Adrenal gland (tissue), 12 donors: Measurements from ENCODE around the gene AQP5. TPM values are rescaled to one million over a fixed set of nuclear protein-coding genes. Genes with fewer than 3 reads are reported as not detected.

Experiments
- DNase-seq, 7 donors: peaks; one replicate each; pipeline ENCODE4 v3.0.0-alpha.2; 2019 to 2020
- H3K27ac ChIP-seq, 5 donors: fragments of 200-600 bp; sonication (generic) in 4 of 5; 1 replicate in 3 of 5; 2 replicates in 2 of 5; pipeline versions ENCODE4 v1.5.1 to v1.8.0; 2016 to 2020; ENCODE audit warnings: mild to moderate bottlenecking in 1 of 5
- H3K27me3 ChIP-seq: fragments of 200-600 bp; 2 replicates; pipeline ENCODE4 v1.8.0; 2021
- H3K36me3 ChIP-seq, 2 donors: fragments of 200-600 bp; replicated peaks in 1 of 2; 1 replicate in 1 of 2; 2 replicates in 1 of 2; pipeline versions ENCODE4 v1.5.1 to v1.8.0; 2018 to 2022
- H3K4me1 ChIP-seq, 2 donors: fragments of 200-600 bp; replicated peaks in 1 of 2; 1 replicate in 1 of 2; 2 replicates in 1 of 2; pipeline versions ENCODE4 v1.5.1 to v1.8.0; 2018 to 2021
- H3K4me3 ChIP-seq, 4 donors: fragments of 200-600 bp; sonication (generic) in 3 of 4; one replicate each; pipeline ENCODE4 v1.5.1; 2016 to 2018
- H3K9me3 ChIP-seq, 3 donors: fragments of 200-600 bp; sonication (generic) in 1 of 3; replicated peaks in 1 of 3; 1 replicate in 2 of 3; 2 replicates in 1 of 3; pipeline versions ENCODE4 v1.5.1 to v1.8.0; 2016 to 2021
- CTCF ChIP-seq, 6 experiments: fragments of 450-650 bp in 4 of 6; fragments of 200-600 bp in 2 of 6; sonication (generic) in 1 of 6; IDR thresholded peaks; 1 replicate in 5 of 6; 2 replicates in 1 of 6; pipeline versions ENCODE4 v1.5.1 to v1.8.0; 2016 to 2021; ENCODE audit warnings: antibody characterized with exemption in 6 of 6, mild to moderate bottlenecking in 2 of 6, moderate library complexity in 1 of 6
- POLR2A ChIP-seq, 2 donors: fragments of 450-650 bp; IDR thresholded peaks; one replicate each; pipeline ENCODE4 v1.6.1; 2017; ENCODE audit warnings: antibody characterized with exemption in 2 of 2, mild to moderate bottlenecking in 2 of 2, moderate library complexity in 1 of 2
- WGBS, 4 donors: extraction: QIAGEN DNeasy Blood & Tissue Kit in 2 of 4; methylation state at CpG; one replicate each; pipeline versions ENCODE4 v1.1.5 to v1.1.7; 2013 to 2017; 5-methylcytosine and 5-hydroxymethylcytosine counted together
- intact Hi-C, 2 donors: fragments of 100-400 bp; cut with DNase I; formaldehyde crosslinking; loops; one replicate each; pipeline versions ENCODE4 v1.14.1 to v1.15.0; 2022 to 2023
- polyA plus RNA-seq, 3 donors: library from polyadenylated mRNA; stranded (reverse); fragments of 200-250 nt in 2 of 3; fragments of 350-450 nt in 1 of 3; fragmentation: Illumina TruSeq in 1 of 3; extraction: RNeasy Lipid Tissue Mini Kit (QIAGEN cat#74804) in 1 of 3; gene quantifications; one replicate each; pipeline ENCODE4 v1.2.3, GENCODE V29; 2013 to 2014
- total RNA-seq, 9 donors: library from RNA; depleted of rRNA in 4 of 9; stranded (reverse); fragments of >200 nt in 4 of 9; fragments of 120-200 nt in 1 of 9; fragmentation: NEBNext Ultra II Directional in 1 of 9; extraction: Animal tissue kit (Norgen Biotek cat#: 25700) in 1 of 9; gene quantifications; one replicate each; pipeline versions ENCODE4 v1.1.0 to v1.2.4, GENCODE V29; 2013 to 2023
- donor health status: healthy with polysubstance abuse.
- donor health status: Bipolar disorder and iron deficiency.
- donor health status: DM: yes; HTN: yes; CAD: no.
- donor health status: DM: no; HTN: no; CAD: no.
- donor health status: DM: no; HTN: no; CAD: no.
- donor health status: DM: yes; HTN: yes; CAD: no.

AQP5 gene
- total and polyA plus RNA-seq, 12 donors: 0.22 to 2.6 (median 0.84) TPM; not detected in 1

GRCh38 chr12:50014342-50014741 is 52.7 kb downstream of the AQP5 start:
- DNase-seq: no peak
- no peak for TF ChIP-seq CTCF (IDR thresholded peaks at IDR 0.05)
- TF ChIP-seq POLR2A (IDR thresholded peaks at IDR 0.05): no peak
- Histone ChIP-seq H3K4me3 (no peak overlapping the region), H3K9me3 (no peaks in the 10 kb centered on the region), H3K36me3 (no peaks in the 10 kb centered on the region), H3K27ac (no peak overlapping the region), H3K4me1 (peaks cover 0 to 14% of the 10 kb centered on the region in 2 donors), H3K27me3 (no peaks in the 10 kb centered on the region)
- WGBS, 4 donors: 94 to 99% (median 95%) methylated on average over 3 of the region's 3 CpGs
- intact Hi-C loops: no loop called here

Other genes with a start within 250 kb of the AQP5 start
- gene TMBIM6, start 220.3 kb upstream of the AQP5 start, total RNA-seq: 100 to 1,000 TPM; 580 to 874 (median 762) TPM
- gene TMBIM6, start 220.3 kb upstream of the AQP5 start, polyA plus RNA-seq: 100 to 1,000 TPM; 134 to 769 (median 249) TPM
- 10 to 100 TPM; 16.4 to 58.2 (median 38.6) TPM for gene NCKAP5L, start 133.5 kb upstream of the AQP5 start, total RNA-seq
- gene NCKAP5L, start 133.5 kb upstream of the AQP5 start, polyA plus RNA-seq: 100 to 1,000 TPM in 1 of 3 donors, 10 to 100 TPM in 1, 1 to 10 TPM in 1; 5.5 to 143 (median 38.2) TPM
- gene BCDIN3D, start 118.8 kb upstream of the AQP5 start, total RNA-seq: 1 to 10 TPM; 1.9 to 8.9 (median 4.9) TPM
- 1 to 10 TPM; 2.4 to 8.1 (median 3.4) TPM for gene BCDIN3D, start 118.8 kb upstream of the AQP5 start, polyA plus RNA-seq
- 10 to 100 TPM in 3 of 9 donors, 1 to 10 TPM in 5, under 1 TPM in 1; 0.35 to 46.1 (median 3.1) TPM for gene FAIM2, start 58.0 kb upstream of the AQP5 start, total RNA-seq
- gene FAIM2, start 58.0 kb upstream of the AQP5 start, polyA plus RNA-seq: 10 to 100 TPM; 13.4 to 50.8 (median 45.9) TPM
- 10 to 100 TPM in 3 of 9 donors, 1 to 10 TPM in 3, under 1 TPM in 2, not detected in 1; 0.10 to 53.2 (median 4.6) TPM for gene AQP2, start 11.1 kb upstream of the AQP5 start, total RNA-seq
- 10 to 100 TPM in 1 of 3 donors, under 1 TPM in 2; 0.40 to 81.0 (median 0.61) TPM for gene AQP2, start 11.1 kb upstream of the AQP5 start, polyA plus RNA-seq
- gene AQP6, start 11.1 kb downstream of the AQP5 start, total RNA-seq: under 1 TPM in 2 of 9 donors, not detected in 7; 0.28 to 0.29 TPM
- 1 to 10 TPM in 1 of 3 donors, under 1 TPM in 1, not detected in 1; 0.20 to 1.1 TPM for gene AQP6, start 11.1 kb downstream of the AQP5 start, polyA plus RNA-seq
- 10 to 100 TPM in 2 of 9 donors, 1 to 10 TPM in 7; 5.0 to 28.4 (median 6.3) TPM for gene RACGAP1, start 63.6 kb downstream of the AQP5 start, total RNA-seq
- gene RACGAP1, start 63.6 kb downstream of the AQP5 start, polyA plus RNA-seq: 1 to 10 TPM; 1.3 to 5.0 (median 3.1) TPM
- 1 to 10 TPM in 2 of 9 donors, under 1 TPM in 6, not detected in 1; 0.65 to 1.2 (median 0.81) TPM for gene ASIC1, start 95.7 kb downstream of the AQP5 start, total RNA-seq
- gene ASIC1, start 95.7 kb downstream of the AQP5 start, polyA plus RNA-seq: 1 to 10 TPM in 1 of 3 donors, under 1 TPM in 2; 0.47 to 1.3 (median 0.71) TPM
- gene SMARCD1, start 123.5 kb downstream of the AQP5 start, total RNA-seq: 10 to 100 TPM; 25.0 to 64.3 (median 49.6) TPM
- gene SMARCD1, start 123.5 kb downstream of the AQP5 start, polyA plus RNA-seq: 10 to 100 TPM; 22.9 to 65.0 (median 24.0) TPM
- gene GPD1, start 142.1 kb downstream of the AQP5 start, total RNA-seq: 1 to 10 TPM in 7 of 9 donors, under 1 TPM in 2; 0.43 to 8.5 (median 2.5) TPM
- gene GPD1, start 142.1 kb downstream of the AQP5 start, polyA plus RNA-seq: 10 to 100 TPM in 1 of 3 donors, 1 to 10 TPM in 2; 2.1 to 36.9 (median 2.7) TPM
- gene COX14, start 150.4 kb downstream of the AQP5 start, total RNA-seq: 100 to 1,000 TPM in 5 of 9 donors, 10 to 100 TPM in 4; 61.2 to 150 (median 120) TPM
- 10 to 100 TPM; 78.8 to 98.5 (median 86.3) TPM for gene COX14, start 150.4 kb downstream of the AQP5 start, polyA plus RNA-seq
- gene CERS5, start 205.5 kb downstream of the AQP5 start, total RNA-seq: 10 to 100 TPM; 19.4 to 48.1 (median 36.8) TPM
- 100 to 1,000 TPM in 1 of 3 donors, 10 to 100 TPM in 2; 35.8 to 110 (median 98.8) TPM for gene CERS5, start 205.5 kb downstream of the AQP5 start, polyA plus RNA-seq